H1 (cell line): Measurements from ENCODE around the gene RNF157. TPM values are rescaled to one million over a fixed set of nuclear protein-coding genes. Genes with fewer than 3 reads are reported as not detected.
A peak's percentile ranks its signal among the peaks of the same experiment; 100 is the strongest.

ENCODE experiments used
- ATF3 ChIP-seq: IDR thresholded peaks from 2 replicates; pipeline ENCODE4 v1.6.1; 2011; ENCODE audit warnings: low read depth, mild to moderate bottlenecking, low read length; ENCODE audit not compliant: insufficient read depth
- CBX8 ChIP-seq: fragments of 300-800, 300-1000 bp; sonication (generic); IDR thresholded peaks from 2 replicates; pipeline ENCODE4 v1.7.1; 2016; ENCODE audit warnings: low read depth, low read length, borderline replicate concordance
- CEBPB ChIP-seq: IDR thresholded peaks from 2 replicates; pipeline ENCODE4 v1.6.1; 2012; ENCODE audit warnings: low read depth, low read length
- CHD7 ChIP-seq: fragments of 300-600 bp; sonication (generic); IDR thresholded peaks from 2 replicates; pipeline ENCODE4 v1.7.1; 2012; ENCODE audit warnings: low read length, moderate library complexity, mild to moderate bottlenecking, inconsistent platforms; ENCODE audit not compliant: insufficient replicate concordance
- EP300 ChIP-seq, 2 experiments: IDR thresholded peaks; 1 replicate in 1 of 2; 2 replicates in 1 of 2; pipeline ENCODE4 v1.6.1; 2011 to 2012; ENCODE audit warnings: low read depth in 2 of 2, low read length in 2 of 2, mild to moderate bottlenecking in 2 of 2, borderline replicate concordance in 1 of 2, inconsistent platforms in 1 of 2, moderate library complexity in 1 of 2
- JUN ChIP-seq: IDR thresholded peaks from 2 replicates; pipeline ENCODE4 v1.6.1; 2011; ENCODE audit warnings: low read depth, mild to moderate bottlenecking, improper control_type of control experiment, low read length
- POLR2A ChIP-seq, 2 experiments: IDR thresholded peaks; 1 replicate in 1 of 2; 2 replicates in 1 of 2; pipeline ENCODE4 v1.6.1; 2011; ENCODE audit warnings: low read depth in 2 of 2, low read length in 2 of 2, mild to moderate bottlenecking in 2 of 2; ENCODE audit errors: control extremely low read depth in 1 of 2
- SUZ12 ChIP-seq: fragments of 200-600 bp; sonication (generic); IDR thresholded peaks from 2 replicates; pipeline ENCODE4 v1.6.1; 2012; ENCODE audit warnings: mild to moderate bottlenecking, inconsistent platforms, low read length, moderate library complexity, mixed read lengths
- TCF12 ChIP-seq: IDR thresholded peaks from 2 replicates; pipeline ENCODE4 v1.6.1; 2011; ENCODE audit warnings: low read depth, mild to moderate bottlenecking, low read length
- polyA plus RNA-seq, 7 experiments: library from polyadenylated mRNA; depleted of rRNA in 3 of 7; stranded (reverse) in 5 of 7; unstranded in 2 of 7; fragments of >200 nt in 5 of 7; fragments of 200-250 nt in 2 of 7; gene quantifications; 1 replicate in 5 of 7; 2 replicates in 1 of 7; 4 replicates in 1 of 7; pipeline versions ENCODE4 v1.2.1 to v1.2.3, GENCODE V29; 2011 to 2013; ENCODE audit warnings: missing spikeins in 2 of 7, mixed read lengths in 2 of 7
- total RNA-seq: library from RNA; stranded (reverse); fragmentation: NEBNext Ultra II Directional; extraction: Animal tissue kit (Norgen Biotek cat#: 25700); gene quantifications from 2 replicates; pipeline ENCODE4 v1.2.1, GENCODE V29; 2021

The RNF157 gene
- total and polyA plus RNA-seq, 2 of the 8 experiments (the other 6 are each of a cell fraction or from before 2014, with no cell fraction given), result 13.4 to 16.7 TPM

DNA sequence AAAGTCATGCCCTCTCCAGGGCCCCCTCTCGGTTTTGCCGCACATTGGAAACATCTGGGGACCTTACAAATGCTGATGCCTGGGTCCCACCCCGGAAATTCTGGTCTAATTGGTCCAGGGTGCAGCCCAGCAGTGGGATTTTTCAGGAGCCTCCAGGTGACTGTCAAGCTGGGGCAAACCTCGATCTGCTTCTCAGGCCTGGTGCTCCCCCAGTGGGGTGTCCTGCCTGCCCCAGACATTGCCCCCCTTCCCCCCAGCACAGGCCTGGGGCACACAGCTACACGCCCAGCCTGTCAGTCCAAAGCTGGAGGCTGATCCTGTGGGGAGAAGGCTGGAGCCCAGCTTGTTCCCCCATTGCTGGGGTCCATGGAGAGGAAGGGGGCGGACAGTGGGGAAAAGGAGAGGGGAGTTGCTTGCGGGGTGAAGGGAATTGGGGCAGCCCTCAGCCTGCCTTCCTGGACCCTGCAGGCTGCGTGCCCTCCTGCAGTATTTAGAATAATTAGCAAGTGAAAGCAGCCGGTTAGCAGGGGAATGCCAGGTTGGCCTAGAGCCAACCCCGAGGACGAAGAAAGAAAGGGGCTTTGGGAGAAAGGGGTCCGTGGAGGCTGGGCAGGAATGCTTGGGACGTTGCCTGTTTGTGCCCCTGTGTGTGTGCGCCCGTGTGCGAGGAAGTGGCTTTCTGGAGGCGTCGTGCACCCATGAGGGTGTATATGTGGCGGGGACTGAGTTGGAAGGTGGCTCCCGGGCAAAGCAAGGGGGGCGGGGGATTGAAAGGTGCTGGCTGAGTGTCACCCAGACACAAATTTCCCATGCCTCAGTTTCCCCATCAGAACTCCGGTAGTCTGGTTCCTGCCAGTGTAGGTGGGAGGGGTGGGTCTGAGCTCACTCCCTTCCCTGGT, 105.1 kb downstream of the RNF157 start (continued):
- peak in 1 of 2 experiments; percentile 15; a peak in 1 of 3 replicates for TF ChIP-seq POLR2A (IDR thresholded peaks at IDR 0.05; ENCODE audit: control extremely low read depth in 1 of 2, low read depth in 2 of 2, low read length in 2 of 2)
- TF ChIP-seq CEBPB, result no peak
- no peak for TF ChIP-seq CHD7
- no peak for TF ChIP-seq SUZ12
- TF ChIP-seq ATF3, result 0 out of 2 replicates have a peak, but pooled peaks have one; percentile 28
- no peak for TF ChIP-seq JUN
- TF ChIP-seq TCF12, result 0 out of 2 replicates have a peak, but pooled peaks have one; percentile 54
- TF ChIP-seq CBX8, result no peak
- no peak; a peak in 1 of 3 replicates for TF ChIP-seq EP300 (IDR thresholded peaks at IDR 0.05; ENCODE audit: borderline replicate concordance in 1 of 2, low read depth in 2 of 2, low read length in 2 of 2)
